H9 (cell line): ENCODE results near the gene SLC15A3. TPM values are rescaled to one million over a fixed set of nuclear protein-coding genes. Genes with fewer than 3 reads are reported as not detected.

Source experiments
- DNase-seq: peaks from one replicate; pipeline ENCODE4 v3.0.0-alpha.2; 2017
- H2AFZ ChIP-seq: one replicate; pipeline ENCODE4 v1.6.1; 2013; ENCODE audit warnings: mild to moderate bottlenecking, low read length, control low read depth, moderate library complexity
- H2AK5ac ChIP-seq: 2 replicates; pipeline ENCODE4 v1.6.1; 2013; ENCODE audit warnings: low read length, control low read depth, mixed read lengths; ENCODE audit not compliant: insufficient read length
- H2BK120ac ChIP-seq: one replicate; pipeline ENCODE4 v1.6.1; 2013; ENCODE audit warnings: low read depth, mild to moderate bottlenecking, low read length, control low read depth, inconsistent platforms; ENCODE audit not compliant: poor library complexity, severe bottlenecking
- H2BK12ac ChIP-seq: 2 replicates; pipeline ENCODE4 v1.6.1; 2013; ENCODE audit warnings: low read length, control low read depth, mixed read lengths, low read depth; ENCODE audit not compliant: insufficient read length
- H2BK15ac ChIP-seq: 2 replicates; pipeline ENCODE4 v1.6.1; 2013; ENCODE audit warnings: low read depth, low read length, control low read depth
- H2BK20ac ChIP-seq: one replicate; pipeline ENCODE4 v1.6.1; 2013; ENCODE audit warnings: low read depth, mild to moderate bottlenecking, low read length, control low read depth, inconsistent platforms; ENCODE audit not compliant: poor library complexity, severe bottlenecking
- H2BK5ac ChIP-seq: 2 replicates; pipeline ENCODE4 v1.6.1; 2013; ENCODE audit warnings: low read length, control low read depth, mixed read lengths; ENCODE audit not compliant: insufficient read length
- H3K14ac ChIP-seq: 2 replicates; pipeline ENCODE4 v1.6.1; 2013; ENCODE audit warnings: low read length, control low read depth; ENCODE audit not compliant: insufficient read depth
- H3K18ac ChIP-seq: 2 replicates; pipeline ENCODE4 v1.6.1; 2013; ENCODE audit warnings: low read depth, mild to moderate bottlenecking, mixed read lengths, low read length, control low read depth; ENCODE audit not compliant: insufficient read length
- H3K23ac ChIP-seq: 2 replicates; pipeline ENCODE4 v1.6.1; 2013; ENCODE audit warnings: low read length, control low read depth, mixed read lengths, low read depth; ENCODE audit not compliant: insufficient read length
- H3K23me2 ChIP-seq: 2 replicates; pipeline ENCODE4 v1.6.1; 2013; ENCODE audit warnings: low read depth, mild to moderate bottlenecking, mixed read lengths, low read length, control low read depth; ENCODE audit not compliant: insufficient read length, poor library complexity, severe bottlenecking
- H3K27ac ChIP-seq: 2 replicates; pipeline ENCODE4 v1.5.1; 2013; ENCODE audit warnings: low read length, control low read depth, mixed read lengths, low read depth; ENCODE audit not compliant: insufficient read length
- H3K27me3 ChIP-seq: 2 replicates; pipeline ENCODE4 v1.6.1; 2013; ENCODE audit warnings: low read length, control low read depth, inconsistent platforms; ENCODE audit not compliant: insufficient read depth
- H3K4ac ChIP-seq: 2 replicates; pipeline ENCODE4 v1.6.1; 2013; ENCODE audit warnings: low read depth, mild to moderate bottlenecking, control low read depth, inconsistent platforms, low read length, moderate library complexity
- H3K4me1 ChIP-seq: 2 replicates; pipeline ENCODE4 v1.6.1; 2013; ENCODE audit warnings: low read length, control low read depth, inconsistent platforms; ENCODE audit not compliant: insufficient read depth
- H3K4me2 ChIP-seq: 2 replicates; pipeline ENCODE4 v1.6.1; 2013; ENCODE audit warnings: low read length, control low read depth, mixed read lengths; ENCODE audit not compliant: insufficient read length, insufficient read depth
- H3K56ac ChIP-seq: 2 replicates; pipeline ENCODE4 v1.6.1; 2013; ENCODE audit warnings: low read depth, mild to moderate bottlenecking, mixed read lengths, low read length, control low read depth; ENCODE audit not compliant: insufficient read length
- H3K79me1 ChIP-seq: 2 replicates; pipeline ENCODE4 v1.6.1; 2013; ENCODE audit warnings: low read depth, mild to moderate bottlenecking, moderate library complexity, low read length, control low read depth, inconsistent platforms; ENCODE audit not compliant: insufficient read depth, poor library complexity, severe bottlenecking
- H3K79me2 ChIP-seq: 2 replicates; pipeline ENCODE4 v1.6.1; 2013; ENCODE audit warnings: low read length, control low read depth, inconsistent platforms; ENCODE audit not compliant: insufficient read depth
- H3K9ac ChIP-seq: 2 replicates; pipeline ENCODE4 v1.6.1; 2013; ENCODE audit warnings: low read length, control low read depth, mixed read lengths; ENCODE audit not compliant: insufficient read length; ENCODE audit errors: extremely low read depth
- H3K9me3 ChIP-seq: one replicate; pipeline ENCODE4 v1.6.1; 2013; ENCODE audit warnings: low read depth, low read length, inconsistent platforms; ENCODE audit not compliant: control insufficient read depth
- H3T11ph ChIP-seq: one replicate; pipeline ENCODE4 v1.6.1; 2013; ENCODE audit warnings: mild to moderate bottlenecking, low read length, control low read depth, inconsistent platforms
- H4K20me1 ChIP-seq: one replicate; pipeline ENCODE4 v1.6.1; 2013; ENCODE audit not compliant: control insufficient read depth, insufficient read length, insufficient read depth
- H4K5ac ChIP-seq: 2 replicates; pipeline ENCODE4 v1.6.1; 2013; ENCODE audit warnings: low read depth, mild to moderate bottlenecking, mixed read lengths, low read length, control low read depth; ENCODE audit not compliant: insufficient read length
- H4K8ac ChIP-seq: replicated peaks from 2 replicates; pipeline ENCODE4 v1.6.1; 2013; ENCODE audit warnings: low read length, control low read depth, mixed read lengths, low read depth; ENCODE audit not compliant: insufficient read length
- H4K91ac ChIP-seq: 2 replicates; pipeline ENCODE4 v1.6.1; 2013; ENCODE audit warnings: low read depth, mild to moderate bottlenecking, moderate library complexity, mixed read lengths, low read length, control low read depth; ENCODE audit not compliant: insufficient read length
- H3K27ac Mint-ChIP-seq, 3 experiments: 2 replicates in 2 of 3; 3 replicates in 1 of 3; pipeline ENCODE4 v1.8.0; 2020 to 2021; ENCODE audit warnings: mixed read lengths in 3 of 3, mild to moderate bottlenecking in 1 of 3, moderate library complexity in 1 of 3
- H3K27me3 Mint-ChIP-seq: 2 replicates; pipeline ENCODE4 v1.8.0; 2021; ENCODE audit warnings: low read depth, mild to moderate bottlenecking, moderate library complexity, mixed read lengths
- H3K36me3 Mint-ChIP-seq, 3 experiments: 2 replicates in 2 of 3; 3 replicates in 1 of 3; pipeline ENCODE4 v1.8.0; 2020 to 2021; ENCODE audit warnings: low read depth in 3 of 3, mixed read lengths in 3 of 3; ENCODE audit not compliant: insufficient read depth in 1 of 3
- H3K4me1 Mint-ChIP-seq, 2 experiments: 2 replicates each; pipeline ENCODE4 v1.8.0; 2020; ENCODE audit warnings: mixed read lengths in 2 of 2
- H3K4me3 Mint-ChIP-seq, 2 experiments: 2 replicates in 1 of 2; 3 replicates in 1 of 2; pipeline ENCODE4 v1.8.0; 2020 to 2021; ENCODE audit warnings: mild to moderate bottlenecking in 2 of 2, mixed read lengths in 2 of 2, moderate library complexity in 1 of 2
- H3K9me3 Mint-ChIP-seq, 2 experiments: 2 replicates in 1 of 2; 3 replicates in 1 of 2; pipeline ENCODE4 v1.8.0; 2020; ENCODE audit warnings: mild to moderate bottlenecking in 2 of 2, mixed read lengths in 2 of 2, moderate library complexity in 1 of 2
- WGBS: extraction: QIAGEN DNeasy Blood & Tissue Kit; methylation state at CpG from one replicate; pipeline ENCODE4 v1.1.7; 2013; ENCODE audit warnings: missing lambda C conversion rate, low lambda C conversion rate, mixed read lengths; ENCODE audit not compliant: insufficient read length; ENCODE audit errors: extremely low coverage; 5-methylcytosine and 5-hydroxymethylcytosine counted together
- total RNA-seq: library from RNA; stranded (reverse); gene quantifications from 2 replicates; pipeline ENCODE4 v1.2.1, GENCODE V29; 2021
- TF ChIP-seq, protein P1 (sequence below): fragments of 200-600 bp; sonication (generic); conservative IDR thresholded peaks from 3 replicates; pipeline ENCODE4 v1.8.0; 2021; ENCODE audit warnings: antibody characterized with exemption, mild to moderate bottlenecking

The SLC15A3 gene
- total RNA-seq, 1 experiment from 2014 or later, result 7.0 TPM

DNA sequence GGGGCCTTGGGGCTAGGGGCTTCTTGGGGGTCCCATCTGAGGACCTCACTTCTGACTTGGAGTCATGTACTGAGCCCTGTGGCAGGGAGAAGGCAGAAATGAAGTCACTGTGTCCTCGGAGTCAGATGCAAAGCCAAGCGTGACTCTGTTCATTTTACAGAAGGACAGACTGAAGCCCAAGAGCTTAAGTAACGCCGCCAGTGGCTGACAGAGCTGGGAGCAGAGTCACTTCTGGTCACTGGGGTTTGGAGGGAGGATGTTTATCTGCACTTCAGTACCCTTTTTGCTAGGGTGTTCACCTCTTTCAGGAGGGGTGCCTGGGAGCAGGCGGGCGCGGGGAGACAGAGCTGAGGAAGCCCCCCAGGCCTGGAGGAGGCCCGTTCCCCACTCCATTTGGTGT lies 30.2 kb upstream of the SLC15A3 start:
- no peak overlapping the region for H3K4me3 Mint-ChIP-seq
- H3K36me3 Mint-ChIP-seq, result no peaks in the 10 kb centered on the region
- Histone ChIP-seq H3K14ac (no peak overlapping the region), H3K56ac (no peak overlapping the region), H3K23me2 (no peaks in the 10 kb centered on the region), H3K4me2 (no peak overlapping the region), H3K9me3 (no peaks in the 10 kb centered on the region), H4K91ac (no peak overlapping the region), H3K27me3 (no peaks in the 10 kb centered on the region; the same call in 1 of the 2 replicates), H3K4me1 (no peaks in the 10 kb centered on the region), H3K79me2 (no peaks in the 10 kb centered on the region), H4K8ac (no peak overlapping the region), H3K9ac (no peak overlapping the region), H3K79me1 (no peaks in the 10 kb centered on the region), H3K4ac (no peak overlapping the region), H2BK5ac (no peak overlapping the region), H2BK20ac (no peak overlapping the region), H4K5ac (no peak overlapping the region), H2AFZ (no peak overlapping the region), H2BK120ac (no peak overlapping the region), H3K27ac (no peak overlapping the region), H3T11ph (no peak overlapping the region), H2BK12ac (no peak overlapping the region), H2AK5ac (no peak overlapping the region), H2BK15ac (no peak overlapping the region), H3K18ac (no peak overlapping the region), H3K23ac (no peak overlapping the region), H4K20me1 (no peaks in the 10 kb centered on the region)
- no CpG with 5 or more reads among the region's 8 CpGs for WGBS
- 0 out of 4 replicates have a peak, but pooled peaks cover 2 to 6% of the 10 kb centered on the region in 2 experiments for H3K4me1 Mint-ChIP-seq
- TF ChIP-seq, protein P1, sequence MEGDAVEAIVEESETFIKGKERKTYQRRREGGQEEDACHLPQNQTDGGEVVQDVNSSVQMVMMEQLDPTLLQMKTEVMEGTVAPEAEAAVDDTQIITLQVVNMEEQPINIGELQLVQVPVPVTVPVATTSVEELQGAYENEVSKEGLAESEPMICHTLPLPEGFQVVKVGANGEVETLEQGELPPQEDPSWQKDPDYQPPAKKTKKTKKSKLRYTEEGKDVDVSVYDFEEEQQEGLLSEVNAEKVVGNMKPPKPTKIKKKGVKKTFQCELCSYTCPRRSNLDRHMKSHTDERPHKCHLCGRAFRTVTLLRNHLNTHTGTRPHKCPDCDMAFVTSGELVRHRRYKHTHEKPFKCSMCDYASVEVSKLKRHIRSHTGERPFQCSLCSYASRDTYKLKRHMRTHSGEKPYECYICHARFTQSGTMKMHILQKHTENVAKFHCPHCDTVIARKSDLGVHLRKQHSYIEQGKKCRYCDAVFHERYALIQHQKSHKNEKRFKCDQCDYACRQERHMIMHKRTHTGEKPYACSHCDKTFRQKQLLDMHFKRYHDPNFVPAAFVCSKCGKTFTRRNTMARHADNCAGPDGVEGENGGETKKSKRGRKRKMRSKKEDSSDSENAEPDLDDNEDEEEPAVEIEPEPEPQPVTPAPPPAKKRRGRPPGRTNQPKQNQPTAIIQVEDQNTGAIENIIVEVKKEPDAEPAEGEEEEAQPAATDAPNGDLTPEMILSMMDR, result no peak
- H3K27me3 Mint-ChIP-seq, result peaks cover 19% of the 10 kb centered on the region
- no peaks in the 10 kb centered on the region for H3K9me3 Mint-ChIP-seq
- no peak for DNase-seq
- no peak overlapping the region for H3K27ac Mint-ChIP-seq
